ENCODE results near the gene NCK2. TPM values are rescaled to one million over a fixed set of nuclear protein-coding genes. Genes with fewer than 3 reads are reported as not detected.

The NCK2 gene
- total and polyA plus RNA-seq, 2 of the 4 experiments (the other 2 are of a cell fraction): 15.8 to 22.2 TPM

DNA sequence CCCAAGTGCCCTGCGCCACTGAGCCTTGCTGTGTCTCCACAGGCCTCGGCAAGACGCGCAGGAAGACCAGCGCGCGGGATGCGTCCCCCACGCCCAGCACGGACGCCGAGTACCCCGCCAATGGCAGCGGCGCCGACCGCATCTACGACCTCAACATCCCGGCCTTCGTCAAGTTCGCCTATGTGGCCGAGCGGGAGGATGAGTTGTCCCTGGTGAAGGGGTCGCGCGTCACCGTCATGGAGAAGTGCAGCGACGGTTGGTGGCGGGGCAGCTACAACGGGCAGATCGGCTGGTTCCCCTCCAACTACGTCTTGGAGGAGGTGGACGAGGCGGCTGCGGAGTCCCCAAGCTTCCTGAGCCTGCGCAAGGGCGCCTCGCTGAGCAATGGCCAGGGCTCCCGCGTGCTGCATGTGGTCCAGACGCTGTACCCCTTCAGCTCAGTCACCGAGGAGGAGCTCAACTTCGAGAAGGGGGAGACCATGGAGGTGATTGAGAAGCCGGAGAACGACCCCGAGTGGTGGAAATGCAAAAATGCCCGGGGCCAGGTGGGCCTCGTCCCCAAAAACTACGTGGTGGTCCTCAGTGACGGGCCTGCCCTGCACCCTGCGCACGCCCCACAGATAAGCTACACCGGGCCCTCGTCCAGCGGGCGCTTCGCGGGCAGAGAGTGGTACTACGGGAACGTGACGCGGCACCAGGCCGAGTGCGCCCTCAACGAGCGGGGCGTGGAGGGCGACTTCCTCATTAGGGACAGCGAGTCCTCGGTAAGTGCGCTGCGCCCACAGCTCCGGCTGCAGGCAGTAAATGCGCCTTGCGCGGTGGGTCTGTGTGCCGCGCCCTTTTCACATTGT is 136.8 kb downstream of the NCK2 start (continued):
- TF ChIP-seq RFX5 (IDR thresholded peaks at IDR 0.05; ENCODE audit: low read depth, low read length): no peak

- Histone ChIP-seq H2AFZ (replicated peaks; ENCODE audit: low read length, poor library complexity) (no peak overlapping the region), H3K9me3 (ENCODE audit: control insufficient read depth, insufficient read depth, low read length) (peaks cover 2% of the 10 kb centered on the region; the same call in 1 of the 2 replicates), H3K4me3 (ENCODE audit: insufficient read depth, low read depth, low read length) (no peak overlapping the region), H2BK20ac (ENCODE audit: low read depth, low read length) (no peak overlapping the region), H2BK120ac (ENCODE audit: low read depth, low read length) (no peak overlapping the region), H3K9me1 (ENCODE audit: insufficient read depth, low read length) (peaks cover 3% of the 10 kb centered on the region; the same call in 1 of the 2 replicates), H3K27me3 (ENCODE audit: control insufficient read depth, insufficient read depth, low read length) (no peaks in the 10 kb centered on the region), H3K4me1 (ENCODE audit: control insufficient read depth, insufficient read depth, low read length) (peaks cover 11% of the 10 kb centered on the region), H3K36me3 (ENCODE audit: control insufficient read depth, insufficient read depth, low read length) (peaks cover 10% of the 10 kb centered on the region), H2AK5ac (ENCODE audit: low read depth, low read length) (no peak overlapping the region), H4K20me1 (ENCODE audit: insufficient read depth, low read length) (peaks cover 6% of the 10 kb centered on the region; the same call in 1 of the 2 replicates), H3K56ac (ENCODE audit: extremely low read depth, insufficient read depth, low read length) (no peak overlapping the region), H2AK9ac (replicated peaks; ENCODE audit: low read depth, low read length, poor library complexity) (no peak overlapping the region), H2BK5ac (ENCODE audit: low read depth, low read length, poor library complexity, severe bottlenecking) (no peak overlapping the region), H3K4me2 (ENCODE audit: low read depth, low read length) (no peak overlapping the region), H3K9ac (ENCODE audit: low read depth, low read length) (no peak overlapping the region), H4K5ac (ENCODE audit: low read depth, low read length) (no peak overlapping the region), H2BK15ac (ENCODE audit: low read depth, low read length) (no peak overlapping the region), H4K8ac (ENCODE audit: low read depth in 2 of 2, low read length in 2 of 2) (no peak overlapping the region), H3K23ac (ENCODE audit: low read depth, low read length) (no peak overlapping the region), H3K27ac (ENCODE audit: insufficient read depth, low read length) (no peak overlapping the region), H3K79me1 (ENCODE audit: low read depth in 1 of 2, low read length in 2 of 2) (peaks cover 24 to 43% of the 10 kb centered on the region in 2 experiments), H3K4ac (ENCODE audit: low read depth, low read length) (no peak overlapping the region), H3K18ac (ENCODE audit: low read depth, low read length) (no peak overlapping the region), H3K14ac (replicated peaks; ENCODE audit: low read depth, low read length) (no peak overlapping the region), H4K91ac (ENCODE audit: insufficient read depth, low read depth, low read length) (no peak overlapping the region)
- dilution Hi-C loops (cut with HindIII; ENCODE audit: low sequenced_read_pairs, unreplicated experiment) (no loop called here), intact Hi-C loops (cut with micrococcal nuclease) (no loop called here), in situ Hi-C loops (cut with MboI; ENCODE audit: low sequenced_read_pairs) (no loop called here)
- BruUV-seq (replicated peaks): no TSS peak
- POLR2A ChIA-PET (ENCODE audit: unreplicated experiment): no interaction called here
- no peak for ATAC-seq (ENCODE audit: low read depth)
- CTCF ChIA-PET: no interaction called here
- WGBS, 2 experiments (ENCODE audit: extremely low coverage in 2 of 2, insufficient read length in 1 of 2): 73% methylated on average over 4 of the region's 10 CpGs; no CpG with 5 or more reads in 1 of the 2 experiments
- no peak for TF ChIP-seq RCOR1 (IDR thresholded peaks at IDR 0.05; ENCODE audit: insufficient replicate concordance, low read length)
- TF ChIP-seq, protein P1, sequence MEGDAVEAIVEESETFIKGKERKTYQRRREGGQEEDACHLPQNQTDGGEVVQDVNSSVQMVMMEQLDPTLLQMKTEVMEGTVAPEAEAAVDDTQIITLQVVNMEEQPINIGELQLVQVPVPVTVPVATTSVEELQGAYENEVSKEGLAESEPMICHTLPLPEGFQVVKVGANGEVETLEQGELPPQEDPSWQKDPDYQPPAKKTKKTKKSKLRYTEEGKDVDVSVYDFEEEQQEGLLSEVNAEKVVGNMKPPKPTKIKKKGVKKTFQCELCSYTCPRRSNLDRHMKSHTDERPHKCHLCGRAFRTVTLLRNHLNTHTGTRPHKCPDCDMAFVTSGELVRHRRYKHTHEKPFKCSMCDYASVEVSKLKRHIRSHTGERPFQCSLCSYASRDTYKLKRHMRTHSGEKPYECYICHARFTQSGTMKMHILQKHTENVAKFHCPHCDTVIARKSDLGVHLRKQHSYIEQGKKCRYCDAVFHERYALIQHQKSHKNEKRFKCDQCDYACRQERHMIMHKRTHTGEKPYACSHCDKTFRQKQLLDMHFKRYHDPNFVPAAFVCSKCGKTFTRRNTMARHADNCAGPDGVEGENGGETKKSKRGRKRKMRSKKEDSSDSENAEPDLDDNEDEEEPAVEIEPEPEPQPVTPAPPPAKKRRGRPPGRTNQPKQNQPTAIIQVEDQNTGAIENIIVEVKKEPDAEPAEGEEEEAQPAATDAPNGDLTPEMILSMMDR (conservative IDR thresholded peaks at IDR 0.05; ENCODE audit: low read depth, low read length): no peak
- TF ChIP-seq MXI1 (IDR thresholded peaks at IDR 0.05; ENCODE audit: borderline replicate concordance, low read depth, low read length): no peak
- TF ChIP-seq NFE2L2 (IDR thresholded peaks at IDR 0.05; ENCODE audit: low read depth, low read length): no peak
- no peak for TF ChIP-seq CEBPB (IDR thresholded peaks at IDR 0.05; ENCODE audit: low read depth, low read length)
- TF ChIP-seq SMC3 (IDR thresholded peaks at IDR 0.05; ENCODE audit: low read depth, low read length): no peak
- no peak for TF ChIP-seq POLR2A (IDR thresholded peaks at IDR 0.05; ENCODE audit: low read depth, low read length)
- no peak for TF ChIP-seq MAFK (IDR thresholded peaks at IDR 0.05; ENCODE audit: low read depth, low read length)
- TF ChIP-seq, protein P2, sequence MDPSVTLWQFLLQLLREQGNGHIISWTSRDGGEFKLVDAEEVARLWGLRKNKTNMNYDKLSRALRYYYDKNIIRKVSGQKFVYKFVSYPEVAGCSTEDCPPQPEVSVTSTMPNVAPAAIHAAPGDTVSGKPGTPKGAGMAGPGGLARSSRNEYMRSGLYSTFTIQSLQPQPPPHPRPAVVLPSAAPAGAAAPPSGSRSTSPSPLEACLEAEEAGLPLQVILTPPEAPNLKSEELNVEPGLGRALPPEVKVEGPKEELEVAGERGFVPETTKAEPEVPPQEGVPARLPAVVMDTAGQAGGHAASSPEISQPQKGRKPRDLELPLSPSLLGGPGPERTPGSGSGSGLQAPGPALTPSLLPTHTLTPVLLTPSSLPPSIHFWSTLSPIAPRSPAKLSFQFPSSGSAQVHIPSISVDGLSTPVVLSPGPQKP (IDR thresholded peaks at IDR 0.05; ENCODE audit: borderline replicate concordance, low read depth, low read length): no peak
- TF ChIP-seq FOS (IDR thresholded peaks at IDR 0.05; ENCODE audit: low read depth, low read length): no peak
- TF ChIP-seq RAD21 (IDR thresholded peaks at IDR 0.05; ENCODE audit: low read length): no peak
- no peak for TF ChIP-seq RFX5 (IDR thresholded peaks at IDR 0.05; ENCODE audit: low read depth, low read length)
- no peak for TF ChIP-seq MAZ (IDR thresholded peaks at IDR 0.05; ENCODE audit: borderline replicate concordance, low read depth, low read length)
- DNase-seq: no peak
Observed at GRCh38 chr2:105882341-105882740, 137.6 kb downstream of the NCK2 start.

Data from IMR-90 (cell line).